Endodermal cell (in vitro differentiated cells): ENCODE measurements around the gene ZNF511. TPM values are rescaled to one million over a fixed set of nuclear protein-coding genes. Genes with fewer than 3 reads are reported as not detected.

Source experiments
- DNase-seq: peaks from one replicate; pipeline ENCODE4 v3.0.0-alpha.2; 2017
- H3K27ac ChIP-seq: 2 replicates; pipeline ENCODE4 v1.5.1; 2013; ENCODE audit warnings: mild to moderate bottlenecking, low read depth, low read length, moderate library complexity
- H3K27me3 ChIP-seq: 2 replicates; pipeline ENCODE4 v1.6.1; 2013; ENCODE audit warnings: mild to moderate bottlenecking, low read length, moderate library complexity; ENCODE audit not compliant: insufficient read depth, control insufficient read depth, poor library complexity, severe bottlenecking
- H3K36me3 ChIP-seq: 2 replicates; pipeline ENCODE4 v1.7.0; 2013; ENCODE audit warnings: mild to moderate bottlenecking, low read length, moderate library complexity; ENCODE audit not compliant: control insufficient read depth, insufficient read depth
- H3K4me1 ChIP-seq: one replicate; pipeline ENCODE4 v1.7.0; 2013; ENCODE audit warnings: low read length; ENCODE audit not compliant: control insufficient read depth, insufficient read depth
- H3K4me3 ChIP-seq: 2 replicates; pipeline ENCODE4 v1.5.1; 2013; ENCODE audit warnings: mild to moderate bottlenecking, low read length, moderate library complexity
- H3K9ac ChIP-seq: 2 replicates; pipeline ENCODE4 v1.6.1; 2013; ENCODE audit warnings: mild to moderate bottlenecking, low read length, moderate library complexity; ENCODE audit not compliant: poor library complexity, severe bottlenecking; ENCODE audit errors: extremely low read depth
- H3K9me3 ChIP-seq: 2 replicates; pipeline ENCODE4 v1.6.1; 2013; ENCODE audit warnings: mild to moderate bottlenecking, low read length, moderate library complexity; ENCODE audit not compliant: control insufficient read depth
- H3K27ac Mint-ChIP-seq: 2 replicates; pipeline ENCODE4 v1.8.0; 2020; ENCODE audit warnings: mixed read lengths
- H3K27me3 Mint-ChIP-seq: 2 replicates; pipeline ENCODE4 v1.8.0; 2021; ENCODE audit warnings: mild to moderate bottlenecking, mixed read lengths; ENCODE audit not compliant: insufficient read depth
- H3K36me3 Mint-ChIP-seq: 2 replicates; pipeline ENCODE4 v1.8.0; 2020; ENCODE audit warnings: low read depth, mixed read lengths
- H3K4me1 Mint-ChIP-seq: 2 replicates; pipeline ENCODE4 v1.8.0; 2020; ENCODE audit warnings: mixed read lengths
- H3K4me3 Mint-ChIP-seq: 2 replicates; pipeline ENCODE4 v1.8.0; 2020; ENCODE audit warnings: mild to moderate bottlenecking, moderate library complexity, mixed read lengths
- H3K9me3 Mint-ChIP-seq: 2 replicates; pipeline ENCODE4 v1.8.0; 2020; ENCODE audit warnings: mild to moderate bottlenecking, mixed read lengths
- CTCF ChIP-seq: fragments of 200-600 bp; sonication (generic); conservative IDR thresholded peaks from 2 replicates; pipeline ENCODE4 v1.5.0; 2021; ENCODE audit warnings: antibody characterized with exemption, mild to moderate bottlenecking
- WGBS, 2 experiments: methylation state at CpG; one replicate each; pipeline versions ENCODE4 v1.1.5 to v1.1.7; 2013; ENCODE audit warnings: missing lambda C conversion rate in 2 of 2, mixed read lengths in 1 of 2; ENCODE audit not compliant: insufficient coverage in 1 of 2, insufficient read length in 1 of 2; 5-methylcytosine and 5-hydroxymethylcytosine counted together
- total RNA-seq, 2 donors: library from RNA; stranded (reverse); fragmentation: NEBNext Ultra II Directional in 1 of 2; extraction: Animal tissue kit (Norgen Biotek cat#: 25700) in 1 of 2; gene quantifications; 2 replicates in 1 of 2; 3 replicates in 1 of 2; pipeline ENCODE4 v1.2.1, GENCODE V29; 2021

ZNF511 gene
- total RNA-seq, 2 donors from 2014 or later = 48.1 to 57.6 TPM

- no peak for TF ChIP-seq CTCF
- 93 to 96% methylated on average over 6 to 14 of the region's 14 CpGs for WGBS, 2 experiments
- no peak overlapping the region for H3K4me3 Mint-ChIP-seq
Measured at GRCh38 chr10:133267293-133267692, 41.4 kb upstream of the ZNF511 start.

GRCh38 chr10:133267829-133268228 is 40.9 kb upstream of the ZNF511 start:
- no peak for DNase-seq
- Histone ChIP-seq H3K9ac (no peak overlapping the region), H3K4me1 (no peaks in the 10 kb centered on the region), H3K27ac (no peak overlapping the region), H3K27me3 (peaks cover 9% of the 10 kb centered on the region), H3K36me3 (no peaks in the 10 kb centered on the region), H3K9me3 (no peaks in the 10 kb centered on the region), H3K4me3 (no peak overlapping the region)
- WGBS, 2 experiments = 89 to 94% methylated on average over 12 to 22 of the region's 22 CpGs
- no peaks in the 10 kb centered on the region for H3K36me3 Mint-ChIP-seq
- H3K9me3 Mint-ChIP-seq = no peaks in the 10 kb centered on the region
- H3K4me3 Mint-ChIP-seq = no peak overlapping the region
- H3K4me1 Mint-ChIP-seq = no peaks in the 10 kb centered on the region
- H3K27ac Mint-ChIP-seq = no peak overlapping the region
- TF ChIP-seq CTCF = no peak
- H3K27me3 Mint-ChIP-seq = peaks cover 18% of the 10 kb centered on the region

More at GRCh38 chr10:133267293-133267692, 41.4 kb upstream of the ZNF511 start:
- Histone ChIP-seq H3K9me3 (no peaks in the 10 kb centered on the region), H3K4me3 (no peak overlapping the region), H3K4me1 (no peaks in the 10 kb centered on the region), H3K27ac (no peak overlapping the region), H3K27me3 (peaks cover 14% of the 10 kb centered on the region), H3K36me3 (no peaks in the 10 kb centered on the region), H3K9ac (no peak overlapping the region)
- Mint-ChIP-seq H3K9me3 (no peaks in the 10 kb centered on the region), H3K36me3 (no peaks in the 10 kb centered on the region), H3K4me1 (no peaks in the 10 kb centered on the region), H3K27ac (no peak overlapping the region), H3K27me3 (peaks cover 23% of the 10 kb centered on the region)
- no peak for DNase-seq

- H3K4me3 ChIP-seq = no peak overlapping the region
- H3K4me1 ChIP-seq = no peaks in the 10 kb centered on the region
- H3K27ac Mint-ChIP-seq = no peak overlapping the region
- H3K36me3 ChIP-seq = no peaks in the 10 kb centered on the region
- H3K9ac ChIP-seq = no peak overlapping the region
- no peaks in the 10 kb centered on the region for H3K9me3 ChIP-seq
- peaks cover 11% of the 10 kb centered on the region for H3K27me3 Mint-ChIP-seq
- H3K27ac ChIP-seq = no peak overlapping the region
- DNase-seq = no peak
- H3K4me1 Mint-ChIP-seq = no peaks in the 10 kb centered on the region
- H3K27me3 ChIP-seq = peaks cover 2% of the 10 kb centered on the region
- no peak overlapping the region for H3K4me3 Mint-ChIP-seq
- H3K9me3 Mint-ChIP-seq = no peaks in the 10 kb centered on the region
- no peaks in the 10 kb centered on the region for H3K36me3 Mint-ChIP-seq
- TF ChIP-seq CTCF = no peak
- WGBS, 2 experiments = 94 to 95% methylated on average over 14 to 22 of the region's 22 CpGs
Measured at GRCh38 chr10:133268532-133268931, 40.2 kb upstream of the ZNF511 start.
